Natural killer cell (primary cell): ENCODE data around the gene CHD6. TPM values are rescaled to one million over a fixed set of nuclear protein-coding genes. Genes with fewer than 3 reads are reported as not detected.

Experiments used
- ATAC-seq, 3 donors: fragments of 150-1000 bp in 2 of 3; fragments of 200-7000 bp in 1 of 3; cut with Tn5 transposase; 1 replicate in 1 of 3; 2 replicates in 2 of 3; pipeline ENCODE4 v1.10.0; 2021; ENCODE audit warnings: mild to moderate bottlenecking in 2 of 3, moderate library complexity in 2 of 3
- DNase-seq, 2 donors: peaks; one replicate each; pipeline versions ENCODE4 v3.0.0 to v3.0.0-alpha.2; 2013 to 2021; ENCODE audit warnings: mixed read lengths in 1 of 2
- H3K27ac ChIP-seq: one replicate; pipeline ENCODE4 v1.5.1; 2013; ENCODE audit warnings: mild to moderate bottlenecking, low read length
- H3K27me3 ChIP-seq: one replicate; pipeline ENCODE4 v1.6.1; 2013; ENCODE audit warnings: low read length; ENCODE audit not compliant: control insufficient read depth, insufficient read depth
- H3K36me3 ChIP-seq: one replicate; pipeline ENCODE4 v1.6.1; 2013; ENCODE audit warnings: low read length; ENCODE audit not compliant: control insufficient read depth, insufficient read depth
- H3K4me1 ChIP-seq: one replicate; pipeline ENCODE4 v1.6.1; 2013; ENCODE audit warnings: low read length; ENCODE audit not compliant: control insufficient read depth, insufficient read depth
- H3K4me3 ChIP-seq: one replicate; pipeline ENCODE4 v1.5.1; 2013; ENCODE audit warnings: low read length
- H3K9me3 ChIP-seq: one replicate; pipeline ENCODE4 v1.6.1; 2013; ENCODE audit warnings: low read length; ENCODE audit not compliant: control insufficient read depth, insufficient read depth
- H3K27ac Mint-ChIP-seq, 2 donors: one replicate each; pipeline ENCODE4 v1.8.0; 2022; ENCODE audit warnings: mild to moderate bottlenecking in 2 of 2, mixed read lengths in 2 of 2, moderate library complexity in 1 of 2
- H3K27me3 Mint-ChIP-seq, 2 donors: one replicate each; pipeline ENCODE4 v1.8.0; 2022; ENCODE audit warnings: low read depth in 2 of 2, mixed read lengths in 2 of 2
- H3K36me3 Mint-ChIP-seq: one replicate; pipeline ENCODE4 v1.8.0; 2022; ENCODE audit warnings: mixed read lengths
- H3K4me1 Mint-ChIP-seq, 2 donors: one replicate each; pipeline ENCODE4 v1.8.0; 2022; ENCODE audit warnings: mixed read lengths in 2 of 2
- H3K4me3 Mint-ChIP-seq: one replicate; pipeline ENCODE4 v1.8.0; 2022; ENCODE audit warnings: mild to moderate bottlenecking, moderate library complexity, mixed read lengths
- H3K9me3 Mint-ChIP-seq, 2 donors: one replicate each; pipeline ENCODE4 v1.8.0; 2022; ENCODE audit warnings: mixed read lengths in 2 of 2
- WGBS: methylation state at CpG from one replicate; pipeline ENCODE4 v1.1.7; 2013; ENCODE audit warnings: missing lambda C conversion rate; ENCODE audit not compliant: insufficient coverage; 5-methylcytosine and 5-hydroxymethylcytosine counted together
- intact Hi-C: fragments of 100-400 bp; cut with micrococcal nuclease; formaldehyde crosslinking; loops from one replicate; pipeline ENCODE4 v1.14.2; 2022
- total RNA-seq, 4 donors: library from RNA; stranded (reverse); fragments of 120-200 nt in 1 of 4; gene quantifications; one replicate each; pipeline versions ENCODE4 v1.2.3 to v1.2.4, GENCODE V29; 2013 to 2022
- TF ChIP-seq, protein P1 (sequence below): fragments of 200-600 bp; IDR thresholded peaks from one replicate; pipeline ENCODE4 v1.8.0; 2022; ENCODE audit warnings: antibody characterized with exemption

CHD6 gene
- total RNA-seq, 3 donors from 2014 or later (not counting 1 experiment from before 2014, with no cell fraction given) = 82.8 to 96.6 (median 90.4) TPM

- DNase-seq (no peak), ATAC-seq (no peak)
- Histone ChIP-seq H3K4me1 (no peaks in the 10 kb centered on the region), H3K27ac (no peak overlapping the region), H3K27me3 (no peaks in the 10 kb centered on the region), H3K4me3 (no peak overlapping the region), H3K36me3 (peaks cover 64% of the 10 kb centered on the region), H3K9me3 (no peaks in the 10 kb centered on the region)
- no peak overlapping the region for H3K27ac Mint-ChIP-seq
- H3K4me3 Mint-ChIP-seq = no peak overlapping the region
- TF ChIP-seq, protein P1, sequence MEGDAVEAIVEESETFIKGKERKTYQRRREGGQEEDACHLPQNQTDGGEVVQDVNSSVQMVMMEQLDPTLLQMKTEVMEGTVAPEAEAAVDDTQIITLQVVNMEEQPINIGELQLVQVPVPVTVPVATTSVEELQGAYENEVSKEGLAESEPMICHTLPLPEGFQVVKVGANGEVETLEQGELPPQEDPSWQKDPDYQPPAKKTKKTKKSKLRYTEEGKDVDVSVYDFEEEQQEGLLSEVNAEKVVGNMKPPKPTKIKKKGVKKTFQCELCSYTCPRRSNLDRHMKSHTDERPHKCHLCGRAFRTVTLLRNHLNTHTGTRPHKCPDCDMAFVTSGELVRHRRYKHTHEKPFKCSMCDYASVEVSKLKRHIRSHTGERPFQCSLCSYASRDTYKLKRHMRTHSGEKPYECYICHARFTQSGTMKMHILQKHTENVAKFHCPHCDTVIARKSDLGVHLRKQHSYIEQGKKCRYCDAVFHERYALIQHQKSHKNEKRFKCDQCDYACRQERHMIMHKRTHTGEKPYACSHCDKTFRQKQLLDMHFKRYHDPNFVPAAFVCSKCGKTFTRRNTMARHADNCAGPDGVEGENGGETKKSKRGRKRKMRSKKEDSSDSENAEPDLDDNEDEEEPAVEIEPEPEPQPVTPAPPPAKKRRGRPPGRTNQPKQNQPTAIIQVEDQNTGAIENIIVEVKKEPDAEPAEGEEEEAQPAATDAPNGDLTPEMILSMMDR = no peak
- WGBS = 90% methylated on average over 3 of the region's 3 CpGs
- no peaks in the 10 kb centered on the region for H3K27me3 Mint-ChIP-seq
- intact Hi-C loops = no loop called here
- H3K9me3 Mint-ChIP-seq = no peaks in the 10 kb centered on the region
- H3K36me3 Mint-ChIP-seq = peaks cover 23% of the 10 kb centered on the region
- peaks cover 6 to 11% of the 10 kb centered on the region in 2 donors for H3K4me1 Mint-ChIP-seq
Observed at GRCh38 chr20:41440882-41441281, 177.3 kb downstream of the CHD6 start.

GRCh38 chr20:41437836-41438235 is 180.3 kb downstream of the CHD6 start:
- Histone ChIP-seq H3K9me3 (no peaks in the 10 kb centered on the region), H3K27ac (no peak overlapping the region), H3K36me3 (peaks cover 46% of the 10 kb centered on the region), H3K4me1 (no peaks in the 10 kb centered on the region), H3K27me3 (no peaks in the 10 kb centered on the region), H3K4me3 (no peak overlapping the region)
- DNase-seq = no peak
- WGBS = 64% methylated on average over 2 of the region's 2 CpGs
- peaks cover 41% of the 10 kb centered on the region for H3K36me3 Mint-ChIP-seq
- TF ChIP-seq, protein P1 = no peak
- no peaks in the 10 kb centered on the region for H3K9me3 Mint-ChIP-seq
- no peak overlapping the region for H3K4me3 Mint-ChIP-seq
- H3K27ac Mint-ChIP-seq = no peak overlapping the region
- H3K4me1 Mint-ChIP-seq = peaks cover 6 to 16% of the 10 kb centered on the region in 2 donors
- H3K27me3 Mint-ChIP-seq = no peaks in the 10 kb centered on the region
- intact Hi-C loops = no loop called here
- ATAC-seq = no peak

- no peaks in the 10 kb centered on the region for H3K27me3 ChIP-seq
- WGBS = no CpG with 5 or more reads among the region's 4 CpGs
- no peak overlapping the region for H3K27ac Mint-ChIP-seq
- DNase-seq = peak in 1 of 2 donors; percentile 5
- H3K4me3 ChIP-seq = no peak overlapping the region
- H3K4me1 ChIP-seq = no peaks in the 10 kb centered on the region
- TF ChIP-seq, protein P1 = no peak
- peaks cover 6 to 19% of the 10 kb centered on the region in 2 donors for H3K4me1 Mint-ChIP-seq
- H3K36me3 ChIP-seq = peaks cover 44% of the 10 kb centered on the region
- no peak for ATAC-seq
- no peaks in the 10 kb centered on the region for H3K9me3 Mint-ChIP-seq
- no peak overlapping the region for H3K4me3 Mint-ChIP-seq
- intact Hi-C loops = no loop called here
- no peaks in the 10 kb centered on the region for H3K9me3 ChIP-seq
- H3K27me3 Mint-ChIP-seq = no peaks in the 10 kb centered on the region
- peaks cover 45% of the 10 kb centered on the region for H3K36me3 Mint-ChIP-seq
- H3K27ac ChIP-seq = no peak overlapping the region
Observed at GRCh38 chr20:41436679-41437078, 181.5 kb downstream of the CHD6 start.

- ATAC-seq (no peak), DNase-seq (no peak)
- no peak overlapping the region for H3K27ac ChIP-seq
- Mint-ChIP-seq H3K27ac (peak overlapping the region in 1 of 2 donors; percentile 45), H3K4me3 (no peak overlapping the region), H3K27me3 (no peaks in the 10 kb centered on the region), H3K9me3 (no peaks in the 10 kb centered on the region), H3K36me3 (peaks cover 31% of the 10 kb centered on the region), H3K4me1 (peaks cover 6 to 24% of the 10 kb centered on the region in 2 donors)
- H3K4me3 ChIP-seq = no peak overlapping the region
- TF ChIP-seq, protein P1 = no peak
- intact Hi-C loops = no loop called here
- H3K27me3 ChIP-seq = no peaks in the 10 kb centered on the region
- no peaks in the 10 kb centered on the region for H3K9me3 ChIP-seq
- H3K4me1 ChIP-seq = no peaks in the 10 kb centered on the region
- WGBS = 88% methylated on average over 2 of the region's 4 CpGs
- peaks cover 36% of the 10 kb centered on the region for H3K36me3 ChIP-seq
Observed at GRCh38 chr20:41433203-41433602, 185.0 kb downstream of the CHD6 start.
